Bronchial smooth muscle cell (primary cell): ENCODE results near the gene SCML2. TPM values are rescaled to one million over a fixed set of nuclear protein-coding genes. Genes with fewer than 3 reads are reported as not detected.

Experiments
- total RNA-seq: library from RNA; depleted of rRNA; stranded (reverse); fragments of >200 nt; gene quantifications from 2 replicates; pipeline ENCODE4 v1.2.1, GENCODE V29; 2014

SCML2 gene
- 0.79 and 1.1 TPM in 2 replicates for total RNA-seq

DNA sequence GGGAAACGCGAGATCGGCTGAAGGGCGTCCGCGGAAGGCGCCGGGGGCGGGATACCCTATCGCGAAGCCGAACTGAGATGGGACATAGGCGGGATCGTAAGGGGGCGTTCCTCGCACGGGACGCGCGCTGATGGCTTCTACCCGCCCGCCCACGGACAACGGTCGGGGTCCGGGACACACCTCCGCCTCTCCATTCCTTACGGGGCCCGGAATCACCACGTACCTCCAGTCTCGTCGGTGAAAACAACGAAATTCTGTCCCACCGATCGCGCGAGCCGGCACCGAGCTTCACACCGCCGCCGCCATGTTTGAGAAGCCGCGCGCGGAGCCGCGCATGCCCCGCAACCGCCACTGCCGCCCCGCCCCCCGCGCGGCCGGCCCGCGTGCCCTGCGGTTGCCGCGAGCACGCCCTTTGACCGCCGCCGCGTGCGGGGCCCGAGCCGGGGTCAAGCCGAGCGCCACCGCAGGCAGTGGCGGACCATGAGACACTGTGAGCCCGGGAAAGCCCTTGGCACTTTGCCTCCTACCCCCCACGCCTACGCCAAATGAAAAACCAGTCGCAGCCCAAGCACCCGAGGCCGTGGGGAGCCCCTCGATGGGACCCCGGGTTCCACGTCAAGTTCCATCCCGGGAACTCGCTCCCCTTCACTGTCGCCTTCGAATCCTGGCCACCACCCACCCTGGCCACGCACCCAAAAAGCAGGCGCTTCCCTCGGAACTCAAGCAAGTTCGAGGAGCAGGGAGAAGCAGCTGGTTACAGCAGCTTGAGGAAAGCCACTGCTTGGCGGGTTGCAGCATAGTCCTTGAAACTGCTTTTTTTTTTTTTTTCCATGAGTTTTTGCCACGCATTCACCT lies at the start of gene SCML2:
Gene SCML2 (minus strand): TSS at position 320 of the 855 bp plus-strand sequence. CDS start 20,617 bp downstream, outside the sequence.

GRCh38 chrX:18220786-18221185 lies 133.7 kb downstream of the SCML2 start, which contains the start of gene BEND2:
BEND2 (minus strand) TSS chrX:18220886; CDS start chrX:18220750, 136 bp downstream.

Other genes starting within 250 kb of the SCML2 start
- gene BEND2, start 133.8 kb downstream of the SCML2 start, total RNA-seq = not detected in 2 replicates
- gene CDKL5, start 70.9 kb upstream of the SCML2 start, total RNA-seq = 1.9 and 2.2 TPM in 2 replicates